GM23338 (cell line): ENCODE results near the gene PARVB.

Source experiments
- CTCF ChIP-seq, 2 experiments: fragments of 200-600 bp in 1 of 2; sonication (generic) in 1 of 2; conservative IDR thresholded peaks; 2 replicates each; pipeline versions ENCODE4 v1.5.1 to v1.6.1; 2016 to 2017; ENCODE audit warnings: antibody characterized with exemption in 2 of 2, low read depth in 2 of 2, mild to moderate bottlenecking in 2 of 2, moderate library complexity in 1 of 2
- POLR2AphosphoS5 ChIP-seq: IDR thresholded peaks from 2 replicates; pipeline ENCODE4 v1.6.1; 2016; ENCODE audit warnings: antibody characterized with exemption, low read depth

GRCh38 chr22:44164031-44164430 lies 139.9 kb downstream of the PARVB start:
- no peak for TF ChIP-seq CTCF (conservative IDR thresholded peaks at IDR 0.05; ENCODE audit: low read depth in 2 of 2)
- TF ChIP-seq POLR2AphosphoS5: no peak
